Activated CD8-positive, alpha-beta T cell treated with anti-CD3 and anti-CD28 coated beads for 36 hours (primary cell): Measurements from ENCODE around the gene CTTNBP2. TPM values are rescaled to one million over a fixed set of nuclear protein-coding genes. Genes with fewer than 3 reads are reported as not detected.

Experiments
- ATAC-seq: fragments of 200-7000 bp; cut with Tn5 transposase; one replicate; pipeline ENCODE4 v1.10.0; 2021; ENCODE audit warnings: mild to moderate bottlenecking, moderate library complexity
- CTCF ChIA-PET: fragments of 350-600 bp; sonication (Branson Sonifier 250); formaldehyde crosslinking; loops from one replicate; lab custom pipeline; 2021; ENCODE audit warnings: antibody characterized with exemption; lab: Charles Lee
- POLR2A ChIA-PET: fragments of 350-600 bp; sonication (Branson Sonifier 250); formaldehyde crosslinking; loops from one replicate; lab custom pipeline; 2021; ENCODE audit warnings: antibody characterized with exemption; lab: Charles Lee
- DNase-seq: peaks from one replicate; pipeline ENCODE4 v3.0.0-alpha.2; 2020
- H3K27ac Mint-ChIP-seq: one replicate; pipeline ENCODE4 v1.8.0; 2021; ENCODE audit warnings: mild to moderate bottlenecking, mixed read lengths
- H3K27me3 Mint-ChIP-seq: one replicate; pipeline ENCODE4 v1.8.0; 2021; ENCODE audit warnings: mixed read lengths
- H3K36me3 Mint-ChIP-seq: one replicate; pipeline ENCODE4 v1.8.0; 2021; ENCODE audit warnings: low read depth, mixed read lengths
- H3K4me1 Mint-ChIP-seq: one replicate; pipeline ENCODE4 v1.8.0; 2021; ENCODE audit warnings: low read depth, mixed read lengths
- H3K4me3 Mint-ChIP-seq: one replicate; pipeline ENCODE4 v1.8.0; 2021; ENCODE audit warnings: mild to moderate bottlenecking, moderate library complexity, mixed read lengths
- H3K9me3 Mint-ChIP-seq: one replicate; pipeline ENCODE4 v1.8.0; 2021; ENCODE audit warnings: mixed read lengths
- intact Hi-C: fragments of 100-400 bp; cut with micrococcal nuclease; formaldehyde crosslinking; loops from one replicate; pipeline ENCODE4 v1.10.0; 2022
- total RNA-seq, 2 experiments: library from RNA; stranded (reverse); gene quantifications; one replicate each; pipeline ENCODE4 v1.2.3, GENCODE V29; 2021
- TF ChIP-seq, protein P1 (sequence below): fragments of 200-600 bp; IDR thresholded peaks from one replicate; pipeline ENCODE4 v1.8.0; 2022; ENCODE audit warnings: antibody characterized with exemption, mild to moderate bottlenecking

CTTNBP2 gene
- total RNA-seq, 2 experiments from 2014 or later, result not detected

DNA sequence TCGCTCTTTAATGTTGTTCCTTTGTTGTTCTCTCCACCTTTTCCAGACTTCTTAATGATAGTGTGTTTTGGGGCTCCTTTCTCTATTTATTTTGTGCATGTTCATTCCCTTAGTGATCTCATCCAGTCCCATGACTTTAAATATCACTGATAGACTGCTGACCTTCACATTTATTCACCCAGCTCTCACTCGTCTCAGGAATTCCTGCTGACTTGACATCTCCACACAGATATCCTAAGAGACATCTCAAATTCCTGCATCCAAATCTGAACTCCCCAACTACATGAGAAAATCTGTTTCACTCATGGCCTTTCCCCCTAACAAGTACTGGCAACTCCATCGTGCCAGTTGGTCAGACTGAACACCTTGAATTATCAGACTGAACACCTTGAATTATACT, 111.2 kb downstream of the CTTNBP2 start:
- Mint-ChIP-seq H3K4me1 (no peaks in the 10 kb centered on the region), H3K9me3 (no peaks in the 10 kb centered on the region), H3K36me3 (no peaks in the 10 kb centered on the region), H3K27me3 (peaks cover 6% of the 10 kb centered on the region), H3K27ac (no peak overlapping the region), H3K4me3 (no peak overlapping the region)
- intact Hi-C loops, result no loop called here
- ATAC-seq, result no peak
- TF ChIP-seq, protein P1, sequence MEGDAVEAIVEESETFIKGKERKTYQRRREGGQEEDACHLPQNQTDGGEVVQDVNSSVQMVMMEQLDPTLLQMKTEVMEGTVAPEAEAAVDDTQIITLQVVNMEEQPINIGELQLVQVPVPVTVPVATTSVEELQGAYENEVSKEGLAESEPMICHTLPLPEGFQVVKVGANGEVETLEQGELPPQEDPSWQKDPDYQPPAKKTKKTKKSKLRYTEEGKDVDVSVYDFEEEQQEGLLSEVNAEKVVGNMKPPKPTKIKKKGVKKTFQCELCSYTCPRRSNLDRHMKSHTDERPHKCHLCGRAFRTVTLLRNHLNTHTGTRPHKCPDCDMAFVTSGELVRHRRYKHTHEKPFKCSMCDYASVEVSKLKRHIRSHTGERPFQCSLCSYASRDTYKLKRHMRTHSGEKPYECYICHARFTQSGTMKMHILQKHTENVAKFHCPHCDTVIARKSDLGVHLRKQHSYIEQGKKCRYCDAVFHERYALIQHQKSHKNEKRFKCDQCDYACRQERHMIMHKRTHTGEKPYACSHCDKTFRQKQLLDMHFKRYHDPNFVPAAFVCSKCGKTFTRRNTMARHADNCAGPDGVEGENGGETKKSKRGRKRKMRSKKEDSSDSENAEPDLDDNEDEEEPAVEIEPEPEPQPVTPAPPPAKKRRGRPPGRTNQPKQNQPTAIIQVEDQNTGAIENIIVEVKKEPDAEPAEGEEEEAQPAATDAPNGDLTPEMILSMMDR, result no peak
- CTCF ChIA-PET, result no interaction called here
- POLR2A ChIA-PET, result no interaction called here
- no peak for DNase-seq

DNA sequence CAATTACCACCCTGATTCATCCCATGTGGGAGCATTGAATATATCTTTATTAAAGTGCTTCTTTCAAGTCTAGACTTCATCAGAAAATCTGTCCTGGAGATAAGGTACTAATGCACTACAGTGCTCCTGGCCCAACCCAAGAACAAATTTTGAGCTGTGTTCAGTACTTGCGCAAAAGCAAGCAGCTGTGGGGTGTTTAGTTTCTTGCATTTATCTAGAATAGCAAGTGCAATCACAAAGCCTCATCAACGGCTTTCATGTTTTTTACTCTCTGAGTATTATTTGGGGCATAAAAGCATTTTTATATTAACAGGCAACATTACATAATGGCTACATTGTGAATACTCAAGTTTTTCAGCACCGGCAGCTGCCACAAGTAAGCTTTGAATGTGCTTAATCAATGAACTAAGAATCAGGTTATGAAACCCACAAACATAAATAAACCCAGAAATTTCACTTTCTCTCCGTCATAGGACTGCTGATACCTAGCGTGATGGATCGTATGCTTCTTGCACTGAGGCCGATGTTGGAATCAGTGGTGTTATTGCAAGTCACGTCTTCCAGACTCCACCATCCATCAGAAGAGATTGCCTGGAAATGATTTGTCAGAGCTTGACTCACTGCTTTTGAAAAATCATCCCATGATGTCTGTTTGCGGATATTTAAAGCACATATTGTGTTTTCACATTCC, 113.1 kb downstream of the CTTNBP2 start:
- CTCF ChIA-PET, result no interaction called here
- POLR2A ChIA-PET, result no interaction called here

DNA sequence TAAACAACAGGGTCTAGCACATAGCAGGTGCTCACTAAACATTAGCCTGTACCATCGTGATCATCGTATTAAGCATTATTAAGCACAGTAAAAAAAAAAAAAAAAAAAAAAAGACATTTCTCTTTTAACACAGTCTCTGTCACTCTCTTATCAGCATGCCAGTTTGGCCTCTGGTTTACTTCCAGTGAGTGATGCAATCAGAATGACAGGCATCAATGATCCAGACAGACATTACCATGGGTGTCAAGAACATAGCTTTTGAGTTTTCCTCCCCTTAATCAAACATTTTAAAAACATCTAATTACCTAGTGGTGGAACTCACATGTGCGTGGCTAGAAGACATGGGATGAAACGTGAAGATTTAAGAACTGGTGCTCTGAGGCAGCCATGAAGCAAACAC, 115.8 kb downstream of the CTTNBP2 start:
- POLR2A ChIA-PET, result no interaction called here
- Mint-ChIP-seq H3K36me3 (no peaks in the 10 kb centered on the region), H3K9me3 (no peaks in the 10 kb centered on the region), H3K4me1 (no peaks in the 10 kb centered on the region), H3K27me3 (no peaks in the 10 kb centered on the region), H3K27ac (no peak overlapping the region), H3K4me3 (no peak overlapping the region)
- intact Hi-C loops, result no loop called here
- CTCF ChIA-PET, result no interaction called here
- ATAC-seq (no peak), DNase-seq (no peak)
- TF ChIP-seq, protein P1, result no peak

More for the DNA sequence above, 113.1 kb downstream of the CTTNBP2 start:
- Mint-ChIP-seq H3K4me1 (no peaks in the 10 kb centered on the region), H3K36me3 (no peaks in the 10 kb centered on the region), H3K9me3 (no peaks in the 10 kb centered on the region), H3K27ac (no peak overlapping the region), H3K27me3 (peaks cover 4% of the 10 kb centered on the region), H3K4me3 (no peak overlapping the region)
- ATAC-seq (no peak), DNase-seq (no peak)
- TF ChIP-seq, protein P1, result no peak
- intact Hi-C loops, result no loop called here

DNA sequence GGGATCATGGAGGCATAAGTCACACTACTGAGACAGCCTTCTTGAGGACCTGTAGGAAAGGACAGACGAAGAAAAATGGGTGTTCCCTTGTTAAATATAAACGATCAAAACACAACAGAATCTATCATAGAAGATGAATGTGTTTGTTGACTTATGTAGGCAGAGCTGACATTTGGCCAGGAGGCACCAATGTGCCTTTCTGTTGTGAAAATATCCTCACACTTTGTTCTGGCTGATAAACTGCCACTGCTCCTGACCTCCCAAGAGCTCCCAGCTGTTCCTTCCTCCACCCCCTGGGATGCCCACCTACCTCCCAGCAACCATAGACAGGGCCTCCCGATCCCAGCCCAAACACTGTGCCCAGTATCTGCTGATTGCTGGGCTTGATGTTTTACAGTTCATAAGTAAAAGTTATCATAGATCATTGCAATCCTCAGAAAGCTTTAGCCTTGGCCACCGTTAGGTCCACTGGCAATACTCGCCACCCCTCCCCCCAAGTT, 116.6 kb downstream of the CTTNBP2 start:
- H3K9me3 Mint-ChIP-seq, result no peaks in the 10 kb centered on the region
- TF ChIP-seq, protein P1, result no peak
- no peak overlapping the region for H3K4me3 Mint-ChIP-seq
- H3K4me1 Mint-ChIP-seq, result no peaks in the 10 kb centered on the region
- H3K27ac Mint-ChIP-seq, result no peak overlapping the region
- intact Hi-C loops, result no loop called here
- H3K27me3 Mint-ChIP-seq, result peaks cover 5% of the 10 kb centered on the region
- H3K36me3 Mint-ChIP-seq, result no peaks in the 10 kb centered on the region
- CTCF ChIA-PET, result no interaction called here
- DNase-seq (no peak), ATAC-seq (no peak)
- POLR2A ChIA-PET, result no interaction called here

GRCh38 chr7:117755136-117755535, 118.1 kb downstream of the CTTNBP2 start:
- CTCF ChIA-PET, result no interaction called here
- no peaks in the 10 kb centered on the region for H3K9me3 Mint-ChIP-seq

More at GRCh38 chr7:117755136-117755535, 118.1 kb downstream of the CTTNBP2 start:
- ATAC-seq (no peak), DNase-seq (no peak)
- Mint-ChIP-seq H3K4me1 (no peaks in the 10 kb centered on the region), H3K27ac (no peak overlapping the region), H3K27me3 (peaks cover 5% of the 10 kb centered on the region), H3K36me3 (no peaks in the 10 kb centered on the region), H3K4me3 (no peak overlapping the region)
- TF ChIP-seq, protein P1, result no peak
- intact Hi-C loops, result no loop called here
- POLR2A ChIA-PET, result no interaction called here
